Measurements from ENCODE around the gene CHMP2B. TPM values are rescaled to one million over a fixed set of nuclear protein-coding genes. Genes with fewer than 3 reads are reported as not detected.

CHMP2B gene
- 8.9 TPM for total RNA-seq

GRCh38 chr3:87227104-87227834, at the start of gene CHMP2B:
Gene CHMP2B, plus strand, starts transcription at chr3:87227309. Its CDS starts 214 bp downstream, at chr3:87227523.
- Histone ChIP-seq H3K4me1 (ENCODE audit: control insufficient read depth in 3 of 3, insufficient read depth in 3 of 3, low read length in 3 of 3) (peaks cover 2 to 16% (median 6%) of the 10 kb centered on the region in 3 donors), H3K27ac (ENCODE audit: low read depth, low read length) (peak within 1 kb of the TSS; percentile 97), H3K27me3 (ENCODE audit: control insufficient read depth in 3 of 3, insufficient read depth in 3 of 3, low read length in 3 of 3) (no peaks in the 10 kb centered on the region), H3K36me3 (ENCODE audit: control insufficient read depth in 3 of 3, insufficient read depth in 3 of 3, low read length in 3 of 3) (no peaks in the 10 kb centered on the region), H3K9me3 (ENCODE audit: control insufficient read depth in 3 of 3, low read length in 3 of 3) (no peaks in the 10 kb centered on the region), H3K9ac (ENCODE audit: low read depth in 1 of 3, low read length in 3 of 3) (peak within 1 kb of the TSS; percentile 86 to 99 (median 95)), H3K4me3 (ENCODE audit: low read length in 3 of 3) (peak within 1 kb of the TSS; percentile 94 to 99 (median 97))

- Histone ChIP-seq H3K9ac (ENCODE audit: low read depth in 1 of 3, low read length in 3 of 3) (no peak overlapping the region), H3K27ac (ENCODE audit: low read depth, low read length) (no peak overlapping the region), H3K36me3 (ENCODE audit: control insufficient read depth in 3 of 3, insufficient read depth in 3 of 3, low read length in 3 of 3) (no peaks in the 10 kb centered on the region), H3K9me3 (ENCODE audit: control insufficient read depth in 3 of 3, low read length in 3 of 3) (no peaks in the 10 kb centered on the region), H3K27me3 (ENCODE audit: control insufficient read depth in 3 of 3, insufficient read depth in 3 of 3, low read length in 3 of 3) (no peaks in the 10 kb centered on the region), H3K4me1 (ENCODE audit: control insufficient read depth in 3 of 3, insufficient read depth in 3 of 3, low read length in 3 of 3) (no peaks in the 10 kb centered on the region), H3K4me3 (ENCODE audit: low read length in 3 of 3) (no peak overlapping the region)
These were observed 47.5 kb upstream of the CHMP2B start for GRCh38 chr3:87179642-87180041.

- Histone ChIP-seq H3K4me1 (ENCODE audit: control insufficient read depth in 3 of 3, insufficient read depth in 3 of 3, low read length in 3 of 3) (no peaks in the 10 kb centered on the region), H3K27ac (ENCODE audit: low read depth, low read length) (no peak overlapping the region), H3K27me3 (ENCODE audit: control insufficient read depth in 3 of 3, insufficient read depth in 3 of 3, low read length in 3 of 3) (no peaks in the 10 kb centered on the region), H3K36me3 (ENCODE audit: control insufficient read depth in 3 of 3, insufficient read depth in 3 of 3, low read length in 3 of 3) (no peaks in the 10 kb centered on the region), H3K9ac (ENCODE audit: low read depth in 1 of 3, low read length in 3 of 3) (no peak overlapping the region), H3K9me3 (ENCODE audit: control insufficient read depth in 3 of 3, low read length in 3 of 3) (no peaks in the 10 kb centered on the region), H3K4me3 (ENCODE audit: low read length in 3 of 3) (no peak overlapping the region)
These were observed 45.6 kb upstream of the CHMP2B start for GRCh38 chr3:87181551-87181950.

GRCh38 chr3:87182023-87182422, 45.1 kb upstream of the CHMP2B start:
- Histone ChIP-seq H3K27me3 (ENCODE audit: control insufficient read depth in 3 of 3, insufficient read depth in 3 of 3, low read length in 3 of 3) (no peaks in the 10 kb centered on the region), H3K36me3 (ENCODE audit: control insufficient read depth in 3 of 3, insufficient read depth in 3 of 3, low read length in 3 of 3) (no peaks in the 10 kb centered on the region), H3K4me1 (ENCODE audit: control insufficient read depth in 3 of 3, insufficient read depth in 3 of 3, low read length in 3 of 3) (no peaks in the 10 kb centered on the region), H3K4me3 (ENCODE audit: low read length in 3 of 3) (no peak overlapping the region), H3K27ac (ENCODE audit: low read depth, low read length) (no peak overlapping the region), H3K9ac (ENCODE audit: low read depth in 1 of 3, low read length in 3 of 3) (no peak overlapping the region), H3K9me3 (ENCODE audit: control insufficient read depth in 3 of 3, low read length in 3 of 3) (no peaks in the 10 kb centered on the region)

GRCh38 chr3:87186608-87187159, 40.4 kb upstream of the CHMP2B start:
- no peak overlapping the region for H3K27ac ChIP-seq (ENCODE audit: low read depth, low read length)
- H3K9me3 ChIP-seq (ENCODE audit: control insufficient read depth in 3 of 3, low read length in 3 of 3): no peaks in the 10 kb centered on the region
- no peaks in the 10 kb centered on the region for H3K4me1 ChIP-seq (ENCODE audit: control insufficient read depth in 3 of 3, insufficient read depth in 3 of 3, low read length in 3 of 3)
- no peak overlapping the region for H3K9ac ChIP-seq (ENCODE audit: low read depth in 1 of 3, low read length in 3 of 3)
- H3K4me3 ChIP-seq (ENCODE audit: low read length in 3 of 3): no peak overlapping the region
- H3K36me3 ChIP-seq (ENCODE audit: control insufficient read depth in 3 of 3, insufficient read depth in 3 of 3, low read length in 3 of 3): no peaks in the 10 kb centered on the region
- no peaks in the 10 kb centered on the region for H3K27me3 ChIP-seq (ENCODE audit: control insufficient read depth in 3 of 3, insufficient read depth in 3 of 3, low read length in 3 of 3)

- H3K4me1 ChIP-seq (ENCODE audit: control insufficient read depth in 3 of 3, insufficient read depth in 3 of 3, low read length in 3 of 3): no peaks in the 10 kb centered on the region
- H3K27me3 ChIP-seq (ENCODE audit: control insufficient read depth in 3 of 3, insufficient read depth in 3 of 3, low read length in 3 of 3): no peaks in the 10 kb centered on the region
- no peak overlapping the region for H3K9ac ChIP-seq (ENCODE audit: low read depth in 1 of 3, low read length in 3 of 3)
- no peaks in the 10 kb centered on the region for H3K36me3 ChIP-seq (ENCODE audit: control insufficient read depth in 3 of 3, insufficient read depth in 3 of 3, low read length in 3 of 3)
- no peaks in the 10 kb centered on the region for H3K9me3 ChIP-seq (ENCODE audit: control insufficient read depth in 3 of 3, low read length in 3 of 3)
- H3K27ac ChIP-seq (ENCODE audit: low read depth, low read length): no peak overlapping the region
- H3K4me3 ChIP-seq (ENCODE audit: low read length in 3 of 3): no peak overlapping the region
These were observed 35.9 kb upstream of the CHMP2B start for GRCh38 chr3:87191175-87191574.

GRCh38 chr3:87191641-87192040, 35.5 kb upstream of the CHMP2B start:
- H3K4me3 ChIP-seq (ENCODE audit: low read length in 3 of 3): no peak overlapping the region
- H3K9me3 ChIP-seq (ENCODE audit: control insufficient read depth in 3 of 3, low read length in 3 of 3): no peaks in the 10 kb centered on the region
- H3K27me3 ChIP-seq (ENCODE audit: control insufficient read depth in 3 of 3, insufficient read depth in 3 of 3, low read length in 3 of 3): no peaks in the 10 kb centered on the region
- no peak overlapping the region for H3K27ac ChIP-seq (ENCODE audit: low read depth, low read length)
- H3K4me1 ChIP-seq (ENCODE audit: control insufficient read depth in 3 of 3, insufficient read depth in 3 of 3, low read length in 3 of 3): no peaks in the 10 kb centered on the region
- no peaks in the 10 kb centered on the region for H3K36me3 ChIP-seq (ENCODE audit: control insufficient read depth in 3 of 3, insufficient read depth in 3 of 3, low read length in 3 of 3)
- no peak overlapping the region for H3K9ac ChIP-seq (ENCODE audit: low read depth in 1 of 3, low read length in 3 of 3)

- Histone ChIP-seq H3K9ac (ENCODE audit: low read depth in 1 of 3, low read length in 3 of 3) (no peak overlapping the region), H3K4me3 (ENCODE audit: low read length in 3 of 3) (no peak overlapping the region), H3K36me3 (ENCODE audit: control insufficient read depth in 3 of 3, insufficient read depth in 3 of 3, low read length in 3 of 3) (no peaks in the 10 kb centered on the region), H3K27me3 (ENCODE audit: control insufficient read depth in 3 of 3, insufficient read depth in 3 of 3, low read length in 3 of 3) (no peaks in the 10 kb centered on the region), H3K27ac (ENCODE audit: low read depth, low read length) (no peak overlapping the region), H3K4me1 (ENCODE audit: control insufficient read depth in 3 of 3, insufficient read depth in 3 of 3, low read length in 3 of 3) (no peaks in the 10 kb centered on the region), H3K9me3 (ENCODE audit: control insufficient read depth in 3 of 3, low read length in 3 of 3) (no peaks in the 10 kb centered on the region)
These were observed 30.2 kb upstream of the CHMP2B start for GRCh38 chr3:87196879-87197278.

GRCh38 chr3:87197531-87197930, 29.6 kb upstream of the CHMP2B start:
- Histone ChIP-seq H3K27ac (ENCODE audit: low read depth, low read length) (no peak overlapping the region), H3K4me3 (ENCODE audit: low read length in 3 of 3) (no peak overlapping the region), H3K27me3 (ENCODE audit: control insufficient read depth in 3 of 3, insufficient read depth in 3 of 3, low read length in 3 of 3) (no peaks in the 10 kb centered on the region), H3K9me3 (ENCODE audit: control insufficient read depth in 3 of 3, low read length in 3 of 3) (no peaks in the 10 kb centered on the region), H3K4me1 (ENCODE audit: control insufficient read depth in 3 of 3, insufficient read depth in 3 of 3, low read length in 3 of 3) (no peaks in the 10 kb centered on the region), H3K9ac (ENCODE audit: low read depth in 1 of 3, low read length in 3 of 3) (no peak overlapping the region), H3K36me3 (ENCODE audit: control insufficient read depth in 3 of 3, insufficient read depth in 3 of 3, low read length in 3 of 3) (no peaks in the 10 kb centered on the region)

GRCh38 chr3:87198774-87199173, 28.3 kb upstream of the CHMP2B start:
- Histone ChIP-seq H3K4me1 (ENCODE audit: control insufficient read depth in 3 of 3, insufficient read depth in 3 of 3, low read length in 3 of 3) (no peaks in the 10 kb centered on the region), H3K4me3 (ENCODE audit: low read length in 3 of 3) (no peak overlapping the region), H3K36me3 (ENCODE audit: control insufficient read depth in 3 of 3, insufficient read depth in 3 of 3, low read length in 3 of 3) (no peaks in the 10 kb centered on the region), H3K27ac (ENCODE audit: low read depth, low read length) (no peak overlapping the region), H3K27me3 (ENCODE audit: control insufficient read depth in 3 of 3, insufficient read depth in 3 of 3, low read length in 3 of 3) (no peaks in the 10 kb centered on the region), H3K9ac (ENCODE audit: low read depth in 1 of 3, low read length in 3 of 3) (no peak overlapping the region), H3K9me3 (ENCODE audit: control insufficient read depth in 3 of 3, low read length in 3 of 3) (no peaks in the 10 kb centered on the region)

Data from skeletal muscle tissue (tissue), 4 donors.